K562 (cell line): ENCODE measurements around the gene KRTAP10-8. TPM values are rescaled to one million over a fixed set of nuclear protein-coding genes. Genes with fewer than 3 reads are reported as not detected.

Experiments
- ATAC-seq: fragments of 200-7000 bp; cut with Tn5 transposase; 3 replicates; pipeline ENCODE4 v1.9.1; 2020; ENCODE audit warnings: moderate library complexity
- BruUV-seq: library from RNA; stranded (reverse); fragments of 400-500 nt; replicated peaks from 2 replicates; lab custom pipeline; 2021; lab: Mats Ljungman, UMichigan
- CTCF ChIA-PET: fragments of 300-600 bp; formaldehyde crosslinking; extraction: SDS; loops from one replicate; lab custom pipeline; 2021; ENCODE audit warnings: low intra/inter-chr PET ratio; lab: Yijun Ruan, JAX
- POLR2A ChIA-PET: fragments of 300-600, 350-650 bp; sonication (Branson Sonifier 250); formaldehyde crosslinking; extraction: SDS; loops from one replicate; lab custom pipeline; 2021; ENCODE audit warnings: antibody characterized with exemption, inconsistent platforms; lab: Yijun Ruan, JAX
- DNase-seq, 4 experiments: peaks; one replicate each; pipeline versions ENCODE4 v3.0.0 to v3.0.0-alpha.2; 2011 to 2018; ENCODE audit warnings: low spot score in 3 of 4, mixed read lengths in 3 of 4; ENCODE audit errors: extremely low read depth in 1 of 4
- FAIRE-seq: peaks from 2 replicates; lab custom pipeline; 2011; peaks lifted over from hg19 to GRCh38; lab: Jason Lieb, UNC
- H2AFZ ChIP-seq: 2 replicates; pipeline ENCODE4 v1.6.0; 2011; ENCODE audit warnings: low read depth, low read length, control low read depth, inconsistent platforms
- H3K27ac ChIP-seq: fragments of 200-600 bp; 3 replicates; pipeline ENCODE4 v1.8.0; 2011; ENCODE audit warnings: low read depth, mild to moderate bottlenecking, control low read depth, inconsistent platforms, low read length, moderate library complexity, mixed read lengths; ENCODE audit errors: extremely low read depth
- H3K27me3 ChIP-seq, 2 experiments: fragments of 300-600 bp in 1 of 2; 2 replicates in 1 of 2; 3 replicates in 1 of 2; pipeline versions ENCODE4 v1.6.0 to v1.8.0; 2011; ENCODE audit warnings: inconsistent platforms in 2 of 2, low read length in 2 of 2, mild to moderate bottlenecking in 1 of 2, mixed read lengths in 1 of 2, moderate library complexity in 1 of 2; ENCODE audit not compliant: control insufficient read depth in 2 of 2, insufficient read depth in 2 of 2
- H3K36me3 ChIP-seq: fragments of 300-600 bp; 3 replicates; pipeline ENCODE4 v1.8.0; 2011; ENCODE audit warnings: mild to moderate bottlenecking, low read length, inconsistent platforms; ENCODE audit not compliant: control insufficient read depth, insufficient read depth
- H3K4me1 ChIP-seq, 2 experiments: fragments of 200-600 bp in 1 of 2; replicated peaks in 1 of 2; 2 replicates in 1 of 2; 3 replicates in 1 of 2; pipeline versions ENCODE4 v1.5.1 to v1.8.0; 2011; ENCODE audit warnings: inconsistent platforms in 2 of 2, low read length in 2 of 2, mild to moderate bottlenecking in 1 of 2, mixed read lengths in 1 of 2, moderate library complexity in 1 of 2; ENCODE audit not compliant: control insufficient read depth in 2 of 2, insufficient read depth in 2 of 2
- H3K4me2 ChIP-seq: 2 replicates; pipeline ENCODE4 v1.6.1; 2011; ENCODE audit warnings: low read length, control low read depth, inconsistent platforms, mixed read lengths; ENCODE audit not compliant: insufficient read depth
- H3K4me3 ChIP-seq: fragments of 200-600 bp; sonication (generic), shearing (Covaris generic); 2 replicates; pipeline ENCODE4 v1.5.1; 2016; ENCODE audit warnings: control low read depth, inconsistent platforms
- H3K79me2 ChIP-seq: fragments of 200-600 bp; 3 replicates; pipeline ENCODE4 v1.8.0; 2011; ENCODE audit warnings: low read length, inconsistent platforms; ENCODE audit not compliant: control insufficient read depth, insufficient read depth
- H3K9ac ChIP-seq, 2 experiments: 2 replicates each; pipeline versions ENCODE4 v1.6.0 to v1.6.1; 2011; ENCODE audit warnings: low read depth in 2 of 2, low read length in 2 of 2, control low read depth in 1 of 2, inconsistent platforms in 1 of 2, mild to moderate bottlenecking in 1 of 2, mixed read lengths in 1 of 2; ENCODE audit not compliant: insufficient read depth in 1 of 2
- H3K9me1 ChIP-seq: one replicate; pipeline ENCODE4 v1.6.0; 2011; ENCODE audit warnings: inconsistent platforms, mild to moderate bottlenecking, low read length, moderate library complexity; ENCODE audit not compliant: control insufficient read depth, insufficient read depth
- H3K9me3 ChIP-seq: replicated peaks from 2 replicates; pipeline ENCODE4 v1.5.1; 2011; ENCODE audit warnings: low read depth, low read length, inconsistent platforms; ENCODE audit not compliant: control insufficient read depth, insufficient read depth
- H4K20me1 ChIP-seq: replicated peaks from 2 replicates; pipeline ENCODE4 v1.6.1; 2011; ENCODE audit warnings: low read length, inconsistent platforms, mixed read lengths; ENCODE audit not compliant: control insufficient read depth, insufficient read depth
- CUX1 ChIP-seq: fragments of 200-800 bp; sonication (Bioruptor generic); IDR thresholded peaks from 2 replicates; pipeline ENCODE4 v1.6.1; 2016; ENCODE audit warnings: missing genetic modification characterization, missing compliant biosample characterization
- ESRRA ChIP-seq: fragments of 450-650 bp; IDR thresholded peaks from 2 replicates; pipeline ENCODE4 v1.6.1; 2014; ENCODE audit warnings: low read depth, mild to moderate bottlenecking, moderate library complexity, borderline replicate concordance
- WGBS: fragments of 100-300 bp; shearing (Covaris generic); methylation state at CpG from one replicate; pipeline ENCODE4 v1.1.6; 2016; ENCODE audit warnings: low coverage, mixed read lengths; ENCODE audit not compliant: insufficient coverage; ENCODE audit errors: missing lambda C conversion rate; 5-methylcytosine and 5-hydroxymethylcytosine counted together
- in situ Hi-C: fragments of 300-500 bp; cut with MboI; formaldehyde crosslinking; loops from 4 replicates; pipeline ENCODE4 v1.15.0; 2018; ENCODE audit warnings: inconsistent platforms, mixed read lengths
- intact Hi-C: fragments of 100-400 bp; cut with micrococcal nuclease; formaldehyde crosslinking; loops from 2 replicates; pipeline ENCODE4 v1.14.2; 2022
- polyA plus RNA-seq, 8 experiments: library from polyadenylated mRNA; depleted of rRNA in 4 of 8; stranded (reverse) in 5 of 8; unstranded in 3 of 8; fragments of >200 nt; fragmentation: Nextera tagmentation in 2 of 8; fragmentation: Illumina TruSeq in 1 of 8; extraction: Ambion mirVana in 2 of 8; extraction: Trizol in 1 of 8; gene quantifications; 2 replicates each; pipeline versions ENCODE4 v1.2.1 to v1.2.3, GENCODE V29; 2011 to 2014; ENCODE audit warnings: inconsistent platforms in 1 of 8, missing spikeins in 1 of 8
- total RNA-seq, 7 experiments: library from RNA; depleted of rRNA in 6 of 7; stranded (reverse); fragments of >200 nt in 6 of 7; fragmentation: Illumina TruSeq in 2 of 7; extraction: Trizol in 2 of 7; gene quantifications; 2 replicates each; pipeline versions ENCODE4 v1.2.1 to v1.2.3, GENCODE V29; 2011 to 2021; ENCODE audit warnings: low replicate concordance in 1 of 7

Gene KRTAP10-8
- total and polyA plus RNA-seq, 9 of the 15 experiments (the other 6 are each of a cell fraction or from before 2014, with no cell fraction given), result not detected

- peaks cover 5 to 23% of the 10 kb centered on the region in 2 experiments; a peak in 4 of 5 replicates for H3K27me3 ChIP-seq
- FAIRE-seq (no peak), ATAC-seq (no peak), DNase-seq (no peak)
- no peak overlapping the region for H3K9ac ChIP-seq
- no peaks in the 10 kb centered on the region for H3K36me3 ChIP-seq
- H3K79me2 ChIP-seq, result no peaks in the 10 kb centered on the region
- WGBS, result 12% methylated on average over 6 of the region's 6 CpGs
- H3K4me1 ChIP-seq, result peaks cover 24 to 27% of the 10 kb centered on the region in 2 experiments
- POLR2A ChIA-PET, result interaction anchor here (0.7 kb wide), 1 partner anchor 139 kb away, joined by 3 read pairs; no protein-coding TSS in a partner anchor
- H3K9me1 ChIP-seq, result no peaks in the 10 kb centered on the region
- H3K27ac ChIP-seq, result no peak overlapping the region
- H3K4me2 ChIP-seq, result no peak overlapping the region
- H4K20me1 ChIP-seq, result no peaks in the 10 kb centered on the region
- no peaks in the 10 kb centered on the region; the same call in 1 of the 2 replicates for H3K9me3 ChIP-seq
- TF ChIP-seq CUX1 (CRISPR knock-in tag) (0 out of 2 replicates have a peak, but pooled peaks have one; percentile 45), ESRRA (no peak)
- CTCF ChIA-PET, result no interaction called here
- intact Hi-C loops (no loop called here), in situ Hi-C loops (no loop called here)
- peak overlapping the region; percentile 55 for H2AFZ ChIP-seq
- H3K4me3 ChIP-seq, result no peak overlapping the region
- BruUV-seq, result no TSS peak
These were observed 16.4 kb upstream of the KRTAP10-8 start for GRCh38 chr21:44595524-44595923.
